ENCODE results near the gene LRRC1. TPM values are rescaled to one million over a fixed set of nuclear protein-coding genes. Genes with fewer than 3 reads are reported as not detected.
"Not testable (repeated sequence)": the region's sequence is repeated elsewhere in the genome, so short reads cannot be mapped to it uniquely, and the experiment has no call there.

LRRC1 gene
- total RNA-seq, 1 donor from 2014 or later: 1.9 TPM

DNA sequence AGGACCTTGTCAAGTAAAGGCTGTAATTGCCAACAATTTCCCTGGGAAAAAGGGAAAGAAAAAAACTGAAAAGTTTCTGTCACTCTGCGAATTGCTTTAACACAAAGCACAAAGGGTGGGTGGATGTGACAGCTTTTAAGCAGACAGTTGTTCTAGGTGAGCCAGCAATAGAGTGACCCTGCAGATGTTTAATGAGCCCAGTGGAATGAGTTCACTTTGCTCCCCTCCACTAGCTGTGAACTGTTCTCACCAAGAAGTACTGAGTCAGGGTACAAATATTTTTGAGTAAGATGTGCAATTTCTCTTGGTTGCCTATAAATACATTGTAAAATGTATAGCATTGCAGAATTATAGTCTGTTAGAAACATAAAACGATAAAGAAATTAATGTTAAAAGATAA lies 26.2 kb upstream of the LRRC1 start:
- Mint-ChIP-seq H3K27me3 (ENCODE audit: low read depth) (peaks cover 14% of the 10 kb centered on the region), H3K4me1 (ENCODE audit: low read depth) (no peaks in the 10 kb centered on the region), H3K9me3 (no peaks in the 10 kb centered on the region), H3K27ac (no peak overlapping the region), H3K4me3 (ENCODE audit: low read depth) (no peak overlapping the region), H3K36me3 (ENCODE audit: low read depth) (no peaks in the 10 kb centered on the region)
- DNase-seq (ENCODE audit: low spot score): no peak
- intact Hi-C loops (cut with micrococcal nuclease): no loop called here

GRCh38 chr6:53770780-53771249 lies 24.0 kb upstream of the LRRC1 start:
- H3K27ac Mint-ChIP-seq: no peak overlapping the region
- intact Hi-C loops (cut with micrococcal nuclease): no loop called here
- H3K27me3 Mint-ChIP-seq (ENCODE audit: low read depth): peaks cover 17% of the 10 kb centered on the region
- H3K36me3 Mint-ChIP-seq (ENCODE audit: low read depth): no peaks in the 10 kb centered on the region
- no peak overlapping the region for H3K4me3 Mint-ChIP-seq (ENCODE audit: low read depth)
- H3K9me3 Mint-ChIP-seq: no peaks in the 10 kb centered on the region
- DNase-seq (ENCODE audit: low spot score): no peak
- no peaks in the 10 kb centered on the region for H3K4me1 Mint-ChIP-seq (ENCODE audit: low read depth)

- Mint-ChIP-seq H3K27ac (no peak overlapping the region), H3K27me3 (ENCODE audit: low read depth) (peaks cover 10% of the 10 kb centered on the region), H3K4me3 (ENCODE audit: low read depth) (no peak overlapping the region), H3K4me1 (ENCODE audit: low read depth) (no peaks in the 10 kb centered on the region), H3K36me3 (ENCODE audit: low read depth) (no peaks in the 10 kb centered on the region), H3K9me3 (no peaks in the 10 kb centered on the region)
- no peak for DNase-seq (ENCODE audit: low spot score)
- intact Hi-C loops (cut with micrococcal nuclease): no loop called here
Measured at GRCh38 chr6:53771785-53772624, 22.8 kb upstream of the LRRC1 start.

- Mint-ChIP-seq H3K36me3 (ENCODE audit: low read depth) (no peaks in the 10 kb centered on the region), H3K4me3 (ENCODE audit: low read depth) (no peak overlapping the region), H3K27me3 (ENCODE audit: low read depth) (peaks cover 8% of the 10 kb centered on the region), H3K9me3 (no peaks in the 10 kb centered on the region), H3K4me1 (ENCODE audit: low read depth) (no peaks in the 10 kb centered on the region), H3K27ac (no peak overlapping the region)
- intact Hi-C loops (cut with micrococcal nuclease): no loop called here
- DNase-seq (ENCODE audit: low spot score): no peak
Measured at GRCh38 chr6:53773044-53773696, 21.6 kb upstream of the LRRC1 start.

GRCh38 chr6:53776152-53776551 lies 18.7 kb upstream of the LRRC1 start:
- H3K36me3 Mint-ChIP-seq (ENCODE audit: low read depth); H3K9me3 Mint-ChIP-seq; DNase-seq (ENCODE audit: low spot score); H3K4me3 Mint-ChIP-seq (ENCODE audit: low read depth); H3K27me3 Mint-ChIP-seq (ENCODE audit: low read depth); H3K4me1 Mint-ChIP-seq (ENCODE audit: low read depth); H3K27ac Mint-ChIP-seq; intact Hi-C loops (cut with micrococcal nuclease): not testable (repeated sequence)

DNA sequence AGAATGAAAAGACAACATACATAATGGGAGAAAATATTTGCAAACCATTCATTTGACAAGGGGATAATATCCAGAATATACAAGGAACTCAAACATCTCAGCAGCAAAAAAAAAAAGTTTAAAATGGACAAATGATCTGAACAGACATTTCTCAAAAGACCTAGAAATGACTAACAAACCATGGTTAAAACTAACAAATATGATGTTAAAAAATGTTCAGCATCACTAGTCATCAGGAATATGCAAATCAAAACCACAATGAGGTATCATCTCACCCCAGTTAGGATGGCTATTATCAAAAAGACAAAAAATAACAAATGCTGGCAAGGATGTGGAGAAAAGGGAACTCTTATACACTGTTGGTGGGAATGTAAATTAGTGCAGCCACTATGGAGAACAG lies 9.8 kb upstream of the LRRC1 start:
- intact Hi-C loops (cut with micrococcal nuclease); H3K27ac Mint-ChIP-seq; H3K4me1 Mint-ChIP-seq (ENCODE audit: low read depth); DNase-seq (ENCODE audit: low spot score); H3K36me3 Mint-ChIP-seq (ENCODE audit: low read depth); H3K4me3 Mint-ChIP-seq (ENCODE audit: low read depth): not testable (repeated sequence)
- peaks cover 40% of the 10 kb centered on the region for H3K27me3 Mint-ChIP-seq (ENCODE audit: low read depth)
- H3K9me3 Mint-ChIP-seq: peaks cover 15% of the 10 kb centered on the region

- Mint-ChIP-seq H3K27ac (no peak overlapping the region), H3K9me3 (peaks cover 15% of the 10 kb centered on the region), H3K36me3 (ENCODE audit: low read depth) (no peaks in the 10 kb centered on the region), H3K4me3 (ENCODE audit: low read depth) (no peak overlapping the region), H3K4me1 (ENCODE audit: low read depth) (no peaks in the 10 kb centered on the region), H3K27me3 (ENCODE audit: low read depth) (peaks cover 43% of the 10 kb centered on the region)
- DNase-seq (ENCODE audit: low spot score): no peak
- intact Hi-C loops (cut with micrococcal nuclease): no loop called here
Measured at GRCh38 chr6:53786832-53787231, 8.0 kb upstream of the LRRC1 start.

- DNase-seq (ENCODE audit: low spot score): no peak
- Mint-ChIP-seq H3K9me3 (peaks cover 15% of the 10 kb centered on the region), H3K27ac (no peak overlapping the region), H3K4me1 (ENCODE audit: low read depth) (peaks cover 16% of the 10 kb centered on the region), H3K36me3 (ENCODE audit: low read depth) (no peaks in the 10 kb centered on the region), H3K27me3 (ENCODE audit: low read depth) (peaks cover 37% of the 10 kb centered on the region), H3K4me3 (ENCODE audit: low read depth) (no peak overlapping the region)
- intact Hi-C loops (cut with micrococcal nuclease): loop anchor here (10.0 kb wide), 1 partner anchor 164 kb away; no protein-coding TSS in a partner anchor
Measured at GRCh38 chr6:53790886-53791285, 3.9 kb upstream of the LRRC1 start.

GRCh38 chr6:53792016-53792415 lies 2.8 kb upstream of the LRRC1 start:
- H3K4me1 Mint-ChIP-seq (ENCODE audit: low read depth): peaks cover 22% of the 10 kb centered on the region
- intact Hi-C loops (cut with micrococcal nuclease): loop anchor here (10.0 kb wide), 1 partner anchor 163 kb away; no protein-coding TSS in a partner anchor
- no peak for DNase-seq (ENCODE audit: low spot score)
- peaks cover 15% of the 10 kb centered on the region for H3K9me3 Mint-ChIP-seq
- H3K27ac Mint-ChIP-seq: no peak overlapping the region
- H3K27me3 Mint-ChIP-seq (ENCODE audit: low read depth): peaks cover 48% of the 10 kb centered on the region
- no peak overlapping the region for H3K4me3 Mint-ChIP-seq (ENCODE audit: low read depth)
- no peaks in the 10 kb centered on the region for H3K36me3 Mint-ChIP-seq (ENCODE audit: low read depth)

- Mint-ChIP-seq H3K4me3 (ENCODE audit: low read depth) (peak overlapping the region; percentile 88), H3K9me3 (peaks cover 10% of the 10 kb centered on the region), H3K27me3 (ENCODE audit: low read depth) (peaks cover 48% of the 10 kb centered on the region), H3K27ac (no peak overlapping the region), H3K4me1 (ENCODE audit: low read depth) (peaks cover 25% of the 10 kb centered on the region), H3K36me3 (ENCODE audit: low read depth) (no peaks in the 10 kb centered on the region)
- intact Hi-C loops (cut with micrococcal nuclease): loop anchor here (10.0 kb wide), 1 partner anchor 162 kb away; no protein-coding TSS in a partner anchor
- DNase-seq (ENCODE audit: low spot score): no peak
Measured at GRCh38 chr6:53792973-53793317, 1.9 kb upstream of the LRRC1 start.

DNA sequence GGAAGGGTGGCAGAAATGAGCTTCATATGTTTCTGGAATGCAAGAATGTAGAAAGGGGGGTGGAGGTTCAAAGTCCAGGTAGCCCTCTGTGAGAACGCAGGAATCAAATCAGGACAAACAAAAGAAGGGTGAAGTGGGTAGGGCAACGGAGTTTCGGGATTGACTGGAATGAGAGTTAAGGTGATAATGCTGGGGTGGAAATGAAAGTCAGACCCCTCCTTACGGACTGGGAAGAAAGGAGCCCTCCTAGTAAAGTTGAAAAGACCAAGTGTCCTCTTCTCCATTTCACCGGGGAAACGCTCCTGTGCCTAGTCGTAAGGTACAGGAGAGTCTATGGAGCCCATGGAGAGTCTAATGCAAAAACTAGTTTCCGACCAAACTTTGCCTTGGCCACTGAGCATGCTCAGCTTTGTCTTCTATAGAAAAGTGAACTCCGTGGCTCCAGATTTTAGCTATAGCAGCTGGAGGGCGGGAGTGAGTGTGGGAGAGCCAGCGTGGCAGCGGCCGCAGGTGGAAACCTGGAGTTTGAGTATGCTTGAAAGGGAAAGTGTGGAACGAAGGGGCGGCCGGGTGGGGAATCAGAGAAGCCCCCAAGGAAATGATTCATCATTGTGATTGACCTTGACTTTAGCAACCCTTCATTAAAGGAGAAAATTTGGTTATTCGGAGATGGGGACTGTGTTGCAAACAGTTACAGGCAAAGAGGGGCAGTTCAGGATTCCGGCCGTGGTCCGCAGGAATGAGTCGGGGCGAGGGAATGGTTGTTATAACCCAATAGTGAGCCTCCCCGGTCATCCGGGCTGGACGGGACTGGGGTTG lies 1.3 kb upstream of the LRRC1 start:
- peaks cover 25% of the 10 kb centered on the region for H3K4me1 Mint-ChIP-seq (ENCODE audit: low read depth)
- H3K27me3 Mint-ChIP-seq (ENCODE audit: low read depth): peaks cover 47% of the 10 kb centered on the region
- intact Hi-C loops (cut with micrococcal nuclease): loop anchor here (2.0 to 10.0 kb wide), 3 partner anchors 61 to 249 kb away; partner anchors contain the start of gene GCLC
- H3K9me3 Mint-ChIP-seq: peaks cover 4% of the 10 kb centered on the region
- DNase-seq (ENCODE audit: low spot score): peak; percentile 27
- H3K27ac Mint-ChIP-seq: peak overlapping the region; percentile 67
- H3K4me3 Mint-ChIP-seq (ENCODE audit: low read depth): peak overlapping the region; percentile 88
- no peaks in the 10 kb centered on the region for H3K36me3 Mint-ChIP-seq (ENCODE audit: low read depth)

DNA sequence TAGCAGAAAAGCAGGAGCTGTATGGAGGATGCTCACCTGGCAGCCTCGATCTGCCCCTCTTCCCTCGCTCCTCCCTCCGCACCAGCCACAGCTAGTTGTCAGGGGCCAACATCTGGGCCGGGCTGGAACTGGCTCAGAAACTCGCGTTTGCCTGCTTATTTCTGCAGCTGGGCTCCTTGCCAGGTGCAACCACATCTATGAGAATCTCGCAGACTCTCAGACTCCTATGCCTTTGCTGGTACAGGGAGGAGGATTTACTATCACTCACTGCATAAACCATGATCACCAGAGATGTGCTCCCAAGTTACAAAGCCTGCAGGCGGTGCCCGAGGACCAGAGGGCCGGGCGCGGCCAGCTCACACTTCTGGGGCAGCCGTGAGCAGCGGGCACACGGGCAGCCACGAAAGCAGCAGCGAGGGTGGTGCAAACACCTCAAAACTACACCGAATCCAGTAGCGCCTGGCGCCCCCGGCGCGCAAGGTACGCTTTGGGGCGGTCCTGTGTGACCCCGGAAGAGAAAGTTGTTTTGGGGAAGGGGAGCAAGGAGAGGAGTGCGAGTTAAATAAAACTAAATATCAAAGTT lies 577 bp upstream of the LRRC1 start:
- peak overlapping the region; percentile 88 for H3K4me3 Mint-ChIP-seq (ENCODE audit: low read depth)
- no peaks in the 10 kb centered on the region for H3K9me3 Mint-ChIP-seq
- peaks cover 45% of the 10 kb centered on the region for H3K27me3 Mint-ChIP-seq (ENCODE audit: low read depth)
- intact Hi-C loops (cut with micrococcal nuclease): loop anchor here (2.0 to 10.0 kb wide), 3 partner anchors 61 to 249 kb away; partner anchors contain the start of gene GCLC
- no peaks in the 10 kb centered on the region for H3K36me3 Mint-ChIP-seq (ENCODE audit: low read depth)
- DNase-seq (ENCODE audit: low spot score): no peak
- peak overlapping the region; percentile 74 for H3K27ac Mint-ChIP-seq
- H3K4me1 Mint-ChIP-seq (ENCODE audit: low read depth): peaks cover 25% of the 10 kb centered on the region

All from activated T-helper 2 cell treated with anti-CD3 and anti-CD28 coated beads, Interferon-gamma antibody, Interleukin-2, Interleukin-4, amounts not matched to agents 10 μg/mL and 5 μg/mL and 100 μg/mL, durations not matched to agents 14 hours and 24 hours and 36 hours (primary cell).